Measurements from ENCODE around the gene ENOX1.

The ENOX1 gene

GRCh38 chr13:43260999-43261398 is 525.8 kb downstream of the ENOX1 start:
- peaks cover 4 to 5% of the 10 kb centered on the region in 2 donors for H3K4me1 ChIP-seq (ENCODE audit: control insufficient read depth in 1 of 2, insufficient read depth in 2 of 2, low read length in 2 of 2)

GRCh38 chr13:43258771-43259170 is 528.0 kb downstream of the ENOX1 start:
- H3K4me3 ChIP-seq (ENCODE audit: low read depth in 1 of 2, low read length in 2 of 2): no peak overlapping the region
- H3K9me3 ChIP-seq (ENCODE audit: control insufficient read depth in 1 of 2, low read length in 2 of 2): no peaks in the 10 kb centered on the region
- peaks cover 4 to 5% of the 10 kb centered on the region in 2 donors for H3K4me1 ChIP-seq (ENCODE audit: control insufficient read depth in 1 of 2, insufficient read depth in 2 of 2, low read length in 2 of 2)
- no peak overlapping the region for H3K9ac ChIP-seq (ENCODE audit: low read depth in 1 of 2, low read length in 2 of 2)
- H3K27ac ChIP-seq (ENCODE audit: low read depth, low read length): no peak overlapping the region
- no peaks in the 10 kb centered on the region for H3K36me3 ChIP-seq (ENCODE audit: control insufficient read depth in 1 of 2, insufficient read depth in 2 of 2, low read length in 2 of 2)
- H3K27me3 ChIP-seq (ENCODE audit: control insufficient read depth in 1 of 2, insufficient read depth in 2 of 2, low read length in 2 of 2): no peaks in the 10 kb centered on the region

More at GRCh38 chr13:43260999-43261398, 525.8 kb downstream of the ENOX1 start:
- no peaks in the 10 kb centered on the region for H3K9me3 ChIP-seq (ENCODE audit: control insufficient read depth in 1 of 2, low read length in 2 of 2)
- H3K27ac ChIP-seq (ENCODE audit: low read depth, low read length): no peak overlapping the region
- H3K27me3 ChIP-seq (ENCODE audit: control insufficient read depth in 1 of 2, insufficient read depth in 2 of 2, low read length in 2 of 2): no peaks in the 10 kb centered on the region
- H3K9ac ChIP-seq (ENCODE audit: low read depth in 1 of 2, low read length in 2 of 2): no peak overlapping the region
- H3K36me3 ChIP-seq (ENCODE audit: control insufficient read depth in 1 of 2, insufficient read depth in 2 of 2, low read length in 2 of 2): no peaks in the 10 kb centered on the region
- no peak overlapping the region for H3K4me3 ChIP-seq (ENCODE audit: low read depth in 1 of 2, low read length in 2 of 2)

- Histone ChIP-seq H3K27me3 (ENCODE audit: control insufficient read depth in 1 of 2, insufficient read depth in 2 of 2, low read length in 2 of 2) (peaks cover 0 to 6% of the 10 kb centered on the region in 2 donors), H3K4me3 (ENCODE audit: low read depth in 1 of 2, low read length in 2 of 2) (no peak overlapping the region), H3K9me3 (ENCODE audit: control insufficient read depth in 1 of 2, low read length in 2 of 2) (no peaks in the 10 kb centered on the region), H3K4me1 (ENCODE audit: control insufficient read depth in 1 of 2, insufficient read depth in 2 of 2, low read length in 2 of 2) (peaks cover 0 to under 1% of the 10 kb centered on the region in 2 donors), H3K27ac (ENCODE audit: low read depth, low read length) (no peak overlapping the region), H3K36me3 (ENCODE audit: control insufficient read depth in 1 of 2, insufficient read depth in 2 of 2, low read length in 2 of 2) (no peaks in the 10 kb centered on the region), H3K9ac (ENCODE audit: low read depth in 1 of 2, low read length in 2 of 2) (no peak overlapping the region)
These were observed 529.0 kb downstream of the ENOX1 start for GRCh38 chr13:43257765-43258164.

GRCh38 chr13:43251961-43252360 is 534.8 kb downstream of the ENOX1 start:
- no peak overlapping the region for H3K9ac ChIP-seq (ENCODE audit: low read depth in 1 of 2, low read length in 2 of 2)
- H3K4me3 ChIP-seq (ENCODE audit: low read depth in 1 of 2, low read length in 2 of 2): no peak overlapping the region
- no peaks in the 10 kb centered on the region for H3K4me1 ChIP-seq (ENCODE audit: control insufficient read depth in 1 of 2, insufficient read depth in 2 of 2, low read length in 2 of 2)
- no peaks in the 10 kb centered on the region for H3K9me3 ChIP-seq (ENCODE audit: control insufficient read depth in 1 of 2, low read length in 2 of 2)
- no peaks in the 10 kb centered on the region for H3K36me3 ChIP-seq (ENCODE audit: control insufficient read depth in 1 of 2, insufficient read depth in 2 of 2, low read length in 2 of 2)
- peaks cover 0 to 6% of the 10 kb centered on the region in 2 donors for H3K27me3 ChIP-seq (ENCODE audit: control insufficient read depth in 1 of 2, insufficient read depth in 2 of 2, low read length in 2 of 2)
- no peak overlapping the region for H3K27ac ChIP-seq (ENCODE audit: low read depth, low read length)

- Histone ChIP-seq H3K27me3 (ENCODE audit: control insufficient read depth in 1 of 2, insufficient read depth in 2 of 2, low read length in 2 of 2) (no peaks in the 10 kb centered on the region), H3K27ac (ENCODE audit: low read depth, low read length) (no peak overlapping the region), H3K4me3 (ENCODE audit: low read depth in 1 of 2, low read length in 2 of 2) (no peak overlapping the region), H3K9ac (ENCODE audit: low read depth in 1 of 2, low read length in 2 of 2) (no peak overlapping the region), H3K9me3 (ENCODE audit: control insufficient read depth in 1 of 2, low read length in 2 of 2) (no peaks in the 10 kb centered on the region), H3K4me1 (ENCODE audit: control insufficient read depth in 1 of 2, insufficient read depth in 2 of 2, low read length in 2 of 2) (no peaks in the 10 kb centered on the region), H3K36me3 (ENCODE audit: control insufficient read depth in 1 of 2, insufficient read depth in 2 of 2, low read length in 2 of 2) (no peaks in the 10 kb centered on the region)
These were observed 540.4 kb downstream of the ENOX1 start for GRCh38 chr13:43246382-43246781.

- Histone ChIP-seq H3K4me3 (ENCODE audit: low read depth in 1 of 2, low read length in 2 of 2) (no peak overlapping the region), H3K36me3 (ENCODE audit: control insufficient read depth in 1 of 2, insufficient read depth in 2 of 2, low read length in 2 of 2) (no peaks in the 10 kb centered on the region), H3K27ac (ENCODE audit: low read depth, low read length) (no peak overlapping the region), H3K9ac (ENCODE audit: low read depth in 1 of 2, low read length in 2 of 2) (no peak overlapping the region), H3K27me3 (ENCODE audit: control insufficient read depth in 1 of 2, insufficient read depth in 2 of 2, low read length in 2 of 2) (no peaks in the 10 kb centered on the region), H3K4me1 (ENCODE audit: control insufficient read depth in 1 of 2, insufficient read depth in 2 of 2, low read length in 2 of 2) (no peaks in the 10 kb centered on the region), H3K9me3 (ENCODE audit: control insufficient read depth in 1 of 2, low read length in 2 of 2) (no peaks in the 10 kb centered on the region)
These were observed 541.3 kb downstream of the ENOX1 start for GRCh38 chr13:43245374-43245964.

- H3K4me1 ChIP-seq (ENCODE audit: control insufficient read depth in 1 of 2, insufficient read depth in 2 of 2, low read length in 2 of 2): no peaks in the 10 kb centered on the region
- no peaks in the 10 kb centered on the region for H3K36me3 ChIP-seq (ENCODE audit: control insufficient read depth in 1 of 2, insufficient read depth in 2 of 2, low read length in 2 of 2)
- no peak overlapping the region for H3K27ac ChIP-seq (ENCODE audit: low read depth, low read length)
- no peak overlapping the region for H3K9ac ChIP-seq (ENCODE audit: low read depth in 1 of 2, low read length in 2 of 2)
- H3K9me3 ChIP-seq (ENCODE audit: control insufficient read depth in 1 of 2, low read length in 2 of 2): no peaks in the 10 kb centered on the region
- H3K4me3 ChIP-seq (ENCODE audit: low read depth in 1 of 2, low read length in 2 of 2): no peak overlapping the region
- no peaks in the 10 kb centered on the region for H3K27me3 ChIP-seq (ENCODE audit: control insufficient read depth in 1 of 2, insufficient read depth in 2 of 2, low read length in 2 of 2)
These were observed 542.3 kb downstream of the ENOX1 start for GRCh38 chr13:43244481-43244880.

- Histone ChIP-seq H3K9ac (ENCODE audit: low read depth in 1 of 2, low read length in 2 of 2) (no peak overlapping the region), H3K4me3 (ENCODE audit: low read depth in 1 of 2, low read length in 2 of 2) (no peak overlapping the region), H3K36me3 (ENCODE audit: control insufficient read depth in 1 of 2, insufficient read depth in 2 of 2, low read length in 2 of 2) (no peaks in the 10 kb centered on the region), H3K27ac (ENCODE audit: low read depth, low read length) (no peak overlapping the region), H3K4me1 (ENCODE audit: control insufficient read depth in 1 of 2, insufficient read depth in 2 of 2, low read length in 2 of 2) (no peaks in the 10 kb centered on the region), H3K9me3 (ENCODE audit: control insufficient read depth in 1 of 2, low read length in 2 of 2) (no peaks in the 10 kb centered on the region), H3K27me3 (ENCODE audit: control insufficient read depth in 1 of 2, insufficient read depth in 2 of 2, low read length in 2 of 2) (no peaks in the 10 kb centered on the region)
These were observed 543.1 kb downstream of the ENOX1 start for GRCh38 chr13:43243711-43244110.

- Histone ChIP-seq H3K4me1 (ENCODE audit: control insufficient read depth in 1 of 2, insufficient read depth in 2 of 2, low read length in 2 of 2) (no peaks in the 10 kb centered on the region), H3K9ac (ENCODE audit: low read depth in 1 of 2, low read length in 2 of 2) (no peak overlapping the region), H3K9me3 (ENCODE audit: control insufficient read depth in 1 of 2, low read length in 2 of 2) (no peaks in the 10 kb centered on the region), H3K27me3 (ENCODE audit: control insufficient read depth in 1 of 2, insufficient read depth in 2 of 2, low read length in 2 of 2) (no peaks in the 10 kb centered on the region), H3K27ac (ENCODE audit: low read depth, low read length) (no peak overlapping the region), H3K36me3 (ENCODE audit: control insufficient read depth in 1 of 2, insufficient read depth in 2 of 2, low read length in 2 of 2) (no peaks in the 10 kb centered on the region), H3K4me3 (ENCODE audit: low read depth in 1 of 2, low read length in 2 of 2) (no peak overlapping the region)
These were observed 544.7 kb downstream of the ENOX1 start for GRCh38 chr13:43242040-43242439.

- Histone ChIP-seq H3K36me3 (ENCODE audit: control insufficient read depth in 1 of 2, insufficient read depth in 2 of 2, low read length in 2 of 2) (no peaks in the 10 kb centered on the region), H3K4me1 (ENCODE audit: control insufficient read depth in 1 of 2, insufficient read depth in 2 of 2, low read length in 2 of 2) (no peaks in the 10 kb centered on the region), H3K4me3 (ENCODE audit: low read depth in 1 of 2, low read length in 2 of 2) (no peak overlapping the region), H3K9me3 (ENCODE audit: control insufficient read depth in 1 of 2, low read length in 2 of 2) (no peaks in the 10 kb centered on the region), H3K27ac (ENCODE audit: low read depth, low read length) (no peak overlapping the region), H3K27me3 (ENCODE audit: control insufficient read depth in 1 of 2, insufficient read depth in 2 of 2, low read length in 2 of 2) (no peaks in the 10 kb centered on the region), H3K9ac (ENCODE audit: low read depth in 1 of 2, low read length in 2 of 2) (no peak overlapping the region)
These were observed 546.5 kb downstream of the ENOX1 start for GRCh38 chr13:43240278-43240677.

Measured in duodenal mucosa (tissue), 2 donors.